Fibroblast of lung (primary cell): Measurements from ENCODE around the gene LDHD. TPM values are rescaled to one million over a fixed set of nuclear protein-coding genes. Genes with fewer than 3 reads are reported as not detected.

Source experiments
- DNase-seq, 2 donors: peaks; one replicate each; pipeline versions ENCODE4 v3.0.0 to v3.0.0-alpha.2; 2010; ENCODE audit warnings: low read depth in 2 of 2
- H2AFZ ChIP-seq: 2 replicates; pipeline ENCODE4 v1.5.1; 2012; ENCODE audit warnings: low read length, control low read depth, inconsistent platforms
- H3K27ac ChIP-seq: 2 replicates; pipeline ENCODE4 v1.5.1; 2011; ENCODE audit warnings: low read length, control low read depth; ENCODE audit not compliant: insufficient read depth
- H3K27me3 ChIP-seq: 2 replicates; pipeline ENCODE4 v1.5.1; 2011; ENCODE audit warnings: mild to moderate bottlenecking, low read length; ENCODE audit not compliant: control insufficient read depth, insufficient read depth
- H3K36me3 ChIP-seq: 2 replicates; pipeline ENCODE4 v1.5.1; 2011; ENCODE audit warnings: low read length; ENCODE audit not compliant: control insufficient read depth, insufficient read depth
- H3K4me1 ChIP-seq: 2 replicates; pipeline ENCODE4 v1.5.1; 2011; ENCODE audit warnings: low read length; ENCODE audit not compliant: control insufficient read depth, insufficient read depth; ENCODE audit errors: extremely low read depth
- H3K4me2 ChIP-seq: 2 replicates; pipeline ENCODE4 v1.5.1; 2011; ENCODE audit warnings: low read length, control low read depth; ENCODE audit not compliant: insufficient read depth; ENCODE audit errors: extremely low read depth
- H3K4me3 ChIP-seq, 4 experiments: fragments of 200-600 bp in 1 of 4; sonication (generic) in 1 of 4; replicated peaks in 1 of 4; 2 replicates each; pipeline ENCODE4 v1.5.1; 2011 to 2016; ENCODE audit warnings: low read length in 4 of 4, low read depth in 3 of 4, mild to moderate bottlenecking in 3 of 4, control low read depth in 2 of 4, inconsistent platforms in 1 of 4, mixed read lengths in 1 of 4; ENCODE audit not compliant: insufficient read depth in 1 of 4; ENCODE audit errors: control extremely low read depth in 1 of 4
- H3K79me2 ChIP-seq: 2 replicates; pipeline ENCODE4 v1.5.1; 2012; ENCODE audit warnings: mild to moderate bottlenecking, low read length, inconsistent platforms; ENCODE audit not compliant: control insufficient read depth, insufficient read depth
- H3K9ac ChIP-seq: 2 replicates; pipeline ENCODE4 v1.5.1; 2011; ENCODE audit warnings: mild to moderate bottlenecking, low read length, control low read depth; ENCODE audit not compliant: insufficient read depth
- H3K9me3 ChIP-seq: 2 replicates; pipeline ENCODE4 v1.5.1; 2012; ENCODE audit warnings: low read depth, low read length; ENCODE audit not compliant: control insufficient read depth, insufficient read depth
- H4K20me1 ChIP-seq: 2 replicates; pipeline ENCODE4 v1.5.1; 2011; ENCODE audit warnings: low read length; ENCODE audit not compliant: control insufficient read depth, insufficient read depth; ENCODE audit errors: extremely low read depth
- EZH2 ChIP-seq: IDR thresholded peaks from 2 replicates; pipeline ENCODE4 v1.5.1; 2012; ENCODE audit warnings: low read length, control low read depth, mild to moderate bottlenecking; ENCODE audit errors: missing control alignments
- polyA plus RNA-seq, 2 donors: library from polyadenylated mRNA; depleted of rRNA in 1 of 2; stranded (reverse) in 1 of 2; unstranded in 1 of 2; fragments of >200 nt; gene quantifications; 2 replicates each; pipeline ENCODE4 v1.2.1, GENCODE V29; 2011 to 2012; ENCODE audit warnings: missing spikeins in 1 of 2
- total RNA-seq: library from RNA; depleted of rRNA; stranded (reverse); fragments of >200 nt; gene quantifications from 2 replicates; pipeline ENCODE4 v1.2.1, GENCODE V29; 2014
- TF ChIP-seq, protein P1 (sequence below), 2 donors: IDR thresholded peaks in 1 of 2; conservative IDR thresholded peaks in 1 of 2; 1 replicate in 1 of 2; 2 replicates in 1 of 2; pipeline ENCODE4 v1.5.1; 2011 to 2012; ENCODE audit warnings: low read length in 2 of 2, control low read depth in 1 of 2, inconsistent platforms in 1 of 2, low read depth in 1 of 2, mild to moderate bottlenecking in 1 of 2

LDHD gene
- total and polyA plus RNA-seq, 2 donors (not counting 1 experiment from before 2014, with no cell fraction given) = 0.52 to 4.5 TPM

DNA sequence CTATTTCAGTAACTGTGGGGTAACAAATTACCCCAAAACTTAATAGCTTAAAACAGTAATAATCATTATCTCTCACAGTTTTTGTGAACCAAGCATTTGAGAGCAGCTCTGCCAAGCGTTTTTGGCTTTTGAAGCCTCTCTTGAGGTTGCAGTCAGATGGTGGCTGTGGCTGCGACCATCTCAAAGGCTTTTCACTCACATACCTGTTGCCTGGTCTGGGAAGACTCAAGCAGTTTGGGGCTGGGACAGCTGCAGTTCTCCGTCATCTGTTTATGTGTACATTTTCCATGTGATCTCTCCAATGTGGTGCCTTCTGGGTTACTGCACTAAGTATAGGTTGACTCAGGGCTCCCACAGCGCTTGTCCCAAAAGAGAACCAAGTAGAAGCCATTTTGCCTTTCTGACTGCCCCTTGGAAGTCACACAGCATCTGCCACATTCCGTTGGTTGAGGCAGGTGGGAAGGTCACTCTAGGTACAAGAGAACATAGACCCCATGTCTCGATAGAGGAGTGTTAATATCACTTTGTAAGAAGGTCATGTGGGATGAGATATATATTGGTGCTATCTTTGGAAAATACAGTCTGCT lies 49.6 kb downstream of the LDHD start:
- TF ChIP-seq, protein P1, sequence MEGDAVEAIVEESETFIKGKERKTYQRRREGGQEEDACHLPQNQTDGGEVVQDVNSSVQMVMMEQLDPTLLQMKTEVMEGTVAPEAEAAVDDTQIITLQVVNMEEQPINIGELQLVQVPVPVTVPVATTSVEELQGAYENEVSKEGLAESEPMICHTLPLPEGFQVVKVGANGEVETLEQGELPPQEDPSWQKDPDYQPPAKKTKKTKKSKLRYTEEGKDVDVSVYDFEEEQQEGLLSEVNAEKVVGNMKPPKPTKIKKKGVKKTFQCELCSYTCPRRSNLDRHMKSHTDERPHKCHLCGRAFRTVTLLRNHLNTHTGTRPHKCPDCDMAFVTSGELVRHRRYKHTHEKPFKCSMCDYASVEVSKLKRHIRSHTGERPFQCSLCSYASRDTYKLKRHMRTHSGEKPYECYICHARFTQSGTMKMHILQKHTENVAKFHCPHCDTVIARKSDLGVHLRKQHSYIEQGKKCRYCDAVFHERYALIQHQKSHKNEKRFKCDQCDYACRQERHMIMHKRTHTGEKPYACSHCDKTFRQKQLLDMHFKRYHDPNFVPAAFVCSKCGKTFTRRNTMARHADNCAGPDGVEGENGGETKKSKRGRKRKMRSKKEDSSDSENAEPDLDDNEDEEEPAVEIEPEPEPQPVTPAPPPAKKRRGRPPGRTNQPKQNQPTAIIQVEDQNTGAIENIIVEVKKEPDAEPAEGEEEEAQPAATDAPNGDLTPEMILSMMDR (conservative IDR thresholded peaks at IDR 0.05 in 1 of 2, IDR thresholded peaks at IDR 0.05 in 1 of 2; ENCODE audit: low read depth in 1 of 2, low read length in 2 of 2) = no peak
- no peak for TF ChIP-seq EZH2
- H3K79me2 ChIP-seq = peaks cover 17% of the 10 kb centered on the region

DNA sequence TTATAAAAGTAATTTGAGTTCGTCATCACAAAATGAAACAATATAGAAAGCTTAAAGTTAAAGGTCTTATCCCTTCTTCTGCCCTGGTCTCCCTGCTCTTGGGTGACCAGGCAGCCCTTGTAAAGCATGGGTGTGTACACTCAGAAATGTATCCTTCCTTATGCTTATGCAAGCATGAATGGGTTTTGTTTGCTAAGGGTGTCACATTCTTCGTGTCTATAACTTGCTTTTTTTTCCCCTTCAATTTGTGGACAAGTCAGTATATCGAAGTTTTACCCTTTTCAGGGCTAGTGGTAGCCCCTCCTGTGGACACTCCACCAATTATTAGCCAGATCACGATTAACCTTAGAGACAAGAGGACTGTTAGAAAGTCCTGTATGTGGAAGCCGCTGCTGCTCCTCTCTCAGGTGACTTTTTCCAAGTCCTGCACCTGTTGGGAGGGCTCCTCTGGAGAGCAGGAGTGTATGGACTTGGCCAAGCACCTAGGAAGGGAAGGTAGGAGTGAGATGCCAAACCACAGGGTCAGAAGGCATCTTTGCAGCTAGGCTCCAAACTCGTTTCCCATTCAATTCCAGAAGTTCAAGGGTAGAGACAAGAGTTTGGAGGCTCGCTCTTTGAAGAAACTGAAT lies 50.9 kb downstream of the LDHD start:
- Histone ChIP-seq H2AFZ (no peak overlapping the region), H3K4me2 (no peak overlapping the region), H3K36me3 (no peaks in the 10 kb centered on the region), H3K4me3 (no peak overlapping the region), H4K20me1 (no peaks in the 10 kb centered on the region), H3K27me3 (no peaks in the 10 kb centered on the region), H3K79me2 (peaks cover 16% of the 10 kb centered on the region), H3K9ac (no peak overlapping the region), H3K27ac (no peak overlapping the region), H3K4me1 (peaks cover 6% of the 10 kb centered on the region), H3K9me3 (no peaks in the 10 kb centered on the region)
- TF ChIP-seq, protein P1 (conservative IDR thresholded peaks at IDR 0.05 in 1 of 2, IDR thresholded peaks at IDR 0.05 in 1 of 2; ENCODE audit: low read depth in 1 of 2, low read length in 2 of 2) = no peak
- no peak for TF ChIP-seq EZH2
- DNase-seq = no peak

More for the DNA sequence above, 49.6 kb downstream of the LDHD start:
- H3K4me3 ChIP-seq = no peak overlapping the region
- DNase-seq = no peak
- no peak overlapping the region for H2AFZ ChIP-seq
- no peak overlapping the region for H3K27ac ChIP-seq
- H3K4me2 ChIP-seq = no peak overlapping the region
- H3K27me3 ChIP-seq = no peaks in the 10 kb centered on the region
- H3K36me3 ChIP-seq = no peaks in the 10 kb centered on the region
- H3K4me1 ChIP-seq = peaks cover 6% of the 10 kb centered on the region
- H3K9ac ChIP-seq = no peak overlapping the region
- no peaks in the 10 kb centered on the region for H3K9me3 ChIP-seq
- H4K20me1 ChIP-seq = no peaks in the 10 kb centered on the region

DNA sequence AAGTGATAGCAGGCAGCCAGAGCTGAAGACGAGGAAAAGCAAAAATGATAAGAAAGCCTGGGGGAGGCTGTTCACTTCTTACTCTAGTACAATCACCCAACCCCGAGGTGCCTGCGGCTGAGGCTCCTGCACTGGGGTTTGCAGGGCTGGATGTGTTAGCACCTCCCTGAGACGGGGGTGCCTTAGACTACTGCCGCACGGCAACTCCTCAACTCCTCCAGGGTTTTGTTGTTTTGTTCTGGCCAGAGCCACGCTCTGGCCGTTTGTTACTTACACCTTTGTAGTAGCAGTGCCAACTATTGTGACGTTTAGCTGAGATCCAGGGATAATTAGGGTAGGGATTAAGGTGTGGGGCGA lies 51.5 kb downstream of the LDHD start:
- no peaks in the 10 kb centered on the region for H4K20me1 ChIP-seq
- H3K9me3 ChIP-seq = no peaks in the 10 kb centered on the region
- TF ChIP-seq, protein P1 (conservative IDR thresholded peaks at IDR 0.05 in 1 of 2, IDR thresholded peaks at IDR 0.05 in 1 of 2; ENCODE audit: low read depth in 1 of 2, low read length in 2 of 2) = no peak
- TF ChIP-seq EZH2 = no peak
- H3K4me3 ChIP-seq = no peak overlapping the region
- no peak overlapping the region for H2AFZ ChIP-seq
- no peak for DNase-seq
- H3K79me2 ChIP-seq = peaks cover 17% of the 10 kb centered on the region
- no peaks in the 10 kb centered on the region for H3K27me3 ChIP-seq
- peaks cover 5% of the 10 kb centered on the region for H3K4me1 ChIP-seq
- no peak overlapping the region for H3K4me2 ChIP-seq
- no peaks in the 10 kb centered on the region for H3K36me3 ChIP-seq
- no peak overlapping the region for H3K27ac ChIP-seq
- no peak overlapping the region for H3K9ac ChIP-seq
